Measurements from ENCODE around the gene OR6M1. TPM values are rescaled to one million over a fixed set of nuclear protein-coding genes. Genes with fewer than 3 reads are reported as not detected.

Gene OR6M1
- total and polyA plus RNA-seq, 2 donors (not counting 1 experiment from before 2014, with no cell fraction given) = not detected

GRCh38 chr11:123783536-123783935, 22.6 kb downstream of the OR6M1 start:
- no peak overlapping the region for H3K4me2 ChIP-seq (ENCODE audit: extremely low read depth, insufficient read depth, low read length)
- no peak overlapping the region for H3K4me3 ChIP-seq (replicated peaks in 1 of 4; ENCODE audit: control extremely low read depth in 1 of 4, insufficient read depth in 1 of 4, low read depth in 3 of 4, low read length in 4 of 4)
- no peaks in the 10 kb centered on the region for H3K36me3 ChIP-seq (ENCODE audit: control insufficient read depth, insufficient read depth, low read length)
- no peaks in the 10 kb centered on the region for H3K4me1 ChIP-seq (ENCODE audit: control insufficient read depth, extremely low read depth, insufficient read depth, low read length)
- H3K27ac ChIP-seq (ENCODE audit: insufficient read depth, low read length) = no peak overlapping the region
- H3K9ac ChIP-seq (ENCODE audit: insufficient read depth, low read length) = no peak overlapping the region
- no peaks in the 10 kb centered on the region for H3K79me2 ChIP-seq (ENCODE audit: control insufficient read depth, insufficient read depth, low read length)
- H4K20me1 ChIP-seq (ENCODE audit: control insufficient read depth, extremely low read depth, insufficient read depth, low read length) = no peaks in the 10 kb centered on the region
- H2AFZ ChIP-seq (ENCODE audit: low read length) = no peak overlapping the region
- DNase-seq (ENCODE audit: low read depth in 2 of 2) = no peak
- no peaks in the 10 kb centered on the region for H3K9me3 ChIP-seq (ENCODE audit: control insufficient read depth, insufficient read depth, low read depth, low read length)
- no peak for TF ChIP-seq EZH2 (IDR thresholded peaks at IDR 0.05; ENCODE audit: low read length, missing control alignments)
- H3K27me3 ChIP-seq (ENCODE audit: control insufficient read depth, insufficient read depth, low read length) = no peaks in the 10 kb centered on the region

GRCh38 chr11:123778511-123778910, 27.6 kb downstream of the OR6M1 start:
- H3K9ac ChIP-seq (ENCODE audit: insufficient read depth, low read length) = no peak overlapping the region
- no peaks in the 10 kb centered on the region for H4K20me1 ChIP-seq (ENCODE audit: control insufficient read depth, extremely low read depth, insufficient read depth, low read length)
- H2AFZ ChIP-seq (ENCODE audit: low read length) = no peak overlapping the region
- no peak for TF ChIP-seq EZH2 (IDR thresholded peaks at IDR 0.05; ENCODE audit: low read length, missing control alignments)
- TF ChIP-seq CTCF (conservative IDR thresholded peaks at IDR 0.05 in 1 of 2, IDR thresholded peaks at IDR 0.05 in 1 of 2; ENCODE audit: low read depth in 1 of 2, low read length in 2 of 2) = no peak
- no peak overlapping the region for H3K4me3 ChIP-seq (replicated peaks in 1 of 4; ENCODE audit: control extremely low read depth in 1 of 4, insufficient read depth in 1 of 4, low read depth in 3 of 4, low read length in 4 of 4)
- H3K27me3 ChIP-seq (ENCODE audit: control insufficient read depth, insufficient read depth, low read length) = no peaks in the 10 kb centered on the region
- no peak overlapping the region for H3K4me2 ChIP-seq (ENCODE audit: extremely low read depth, insufficient read depth, low read length)
- no peak overlapping the region for H3K27ac ChIP-seq (ENCODE audit: insufficient read depth, low read length)
- DNase-seq (ENCODE audit: low read depth in 2 of 2) = no peak
- no peaks in the 10 kb centered on the region for H3K79me2 ChIP-seq (ENCODE audit: control insufficient read depth, insufficient read depth, low read length)
- no peaks in the 10 kb centered on the region for H3K4me1 ChIP-seq (ENCODE audit: control insufficient read depth, extremely low read depth, insufficient read depth, low read length)
- H3K36me3 ChIP-seq (ENCODE audit: control insufficient read depth, insufficient read depth, low read length) = no peaks in the 10 kb centered on the region
- H3K9me3 ChIP-seq (ENCODE audit: control insufficient read depth, insufficient read depth, low read depth, low read length) = no peaks in the 10 kb centered on the region

GRCh38 chr11:123775715-123776549, 30.2 kb downstream of the OR6M1 start:
- no peak for DNase-seq (ENCODE audit: low read depth in 2 of 2)
- Histone ChIP-seq H4K20me1 (ENCODE audit: control insufficient read depth, extremely low read depth, insufficient read depth, low read length) (no peaks in the 10 kb centered on the region), H3K9ac (ENCODE audit: insufficient read depth, low read length) (no peak overlapping the region), H3K4me2 (ENCODE audit: extremely low read depth, insufficient read depth, low read length) (no peak overlapping the region), H3K27me3 (ENCODE audit: control insufficient read depth, insufficient read depth, low read length) (no peaks in the 10 kb centered on the region), H3K79me2 (ENCODE audit: control insufficient read depth, insufficient read depth, low read length) (no peaks in the 10 kb centered on the region), H3K36me3 (ENCODE audit: control insufficient read depth, insufficient read depth, low read length) (no peaks in the 10 kb centered on the region), H3K4me1 (ENCODE audit: control insufficient read depth, extremely low read depth, insufficient read depth, low read length) (no peaks in the 10 kb centered on the region), H2AFZ (ENCODE audit: low read length) (no peak overlapping the region), H3K4me3 (replicated peaks in 1 of 4; ENCODE audit: control extremely low read depth in 1 of 4, insufficient read depth in 1 of 4, low read depth in 3 of 4, low read length in 4 of 4) (no peak overlapping the region), H3K27ac (ENCODE audit: insufficient read depth, low read length) (no peak overlapping the region), H3K9me3 (ENCODE audit: control insufficient read depth, insufficient read depth, low read depth, low read length) (no peaks in the 10 kb centered on the region)
- TF ChIP-seq CTCF (conservative IDR thresholded peaks at IDR 0.05 in 1 of 2, IDR thresholded peaks at IDR 0.05 in 1 of 2; ENCODE audit: low read depth in 1 of 2, low read length in 2 of 2) = no peak
- no peak for TF ChIP-seq EZH2 (IDR thresholded peaks at IDR 0.05; ENCODE audit: low read length, missing control alignments)
